ENCODE results near the gene EPB41L5.

Gene EPB41L5

DNA sequence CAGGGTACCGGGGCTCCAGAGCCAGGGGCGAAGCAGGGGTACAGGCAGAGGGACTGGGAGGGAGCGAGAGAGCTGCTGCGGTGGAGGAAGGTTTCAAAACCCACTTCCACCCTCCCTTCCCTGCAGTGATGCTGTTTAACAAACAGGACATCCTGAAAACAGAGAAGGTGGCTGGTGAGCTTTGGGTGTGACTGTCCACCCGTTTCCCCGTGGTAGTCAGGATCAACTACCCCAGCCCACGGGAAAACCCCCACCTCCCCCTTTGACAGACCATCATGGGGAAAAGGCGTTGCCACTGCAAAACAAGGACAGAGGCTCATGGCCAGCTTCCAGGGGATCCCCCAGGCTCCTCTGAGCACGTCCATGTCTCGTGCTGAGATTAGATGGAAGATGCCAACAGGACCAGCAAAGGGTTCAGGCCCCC, 197.4 kb downstream of the EPB41L5 start:
- no peak overlapping the region for H3K4me3 ChIP-seq (replicated peaks in 1 of 2; ENCODE audit: low read depth in 2 of 2, low read length in 2 of 2)
- TF ChIP-seq, protein P1, sequence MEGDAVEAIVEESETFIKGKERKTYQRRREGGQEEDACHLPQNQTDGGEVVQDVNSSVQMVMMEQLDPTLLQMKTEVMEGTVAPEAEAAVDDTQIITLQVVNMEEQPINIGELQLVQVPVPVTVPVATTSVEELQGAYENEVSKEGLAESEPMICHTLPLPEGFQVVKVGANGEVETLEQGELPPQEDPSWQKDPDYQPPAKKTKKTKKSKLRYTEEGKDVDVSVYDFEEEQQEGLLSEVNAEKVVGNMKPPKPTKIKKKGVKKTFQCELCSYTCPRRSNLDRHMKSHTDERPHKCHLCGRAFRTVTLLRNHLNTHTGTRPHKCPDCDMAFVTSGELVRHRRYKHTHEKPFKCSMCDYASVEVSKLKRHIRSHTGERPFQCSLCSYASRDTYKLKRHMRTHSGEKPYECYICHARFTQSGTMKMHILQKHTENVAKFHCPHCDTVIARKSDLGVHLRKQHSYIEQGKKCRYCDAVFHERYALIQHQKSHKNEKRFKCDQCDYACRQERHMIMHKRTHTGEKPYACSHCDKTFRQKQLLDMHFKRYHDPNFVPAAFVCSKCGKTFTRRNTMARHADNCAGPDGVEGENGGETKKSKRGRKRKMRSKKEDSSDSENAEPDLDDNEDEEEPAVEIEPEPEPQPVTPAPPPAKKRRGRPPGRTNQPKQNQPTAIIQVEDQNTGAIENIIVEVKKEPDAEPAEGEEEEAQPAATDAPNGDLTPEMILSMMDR (IDR thresholded peaks at IDR 0.05; ENCODE audit: low read depth, low read length), result no peak
- DNase-seq (ENCODE audit: low read depth in 2 of 2), result no peak

DNA sequence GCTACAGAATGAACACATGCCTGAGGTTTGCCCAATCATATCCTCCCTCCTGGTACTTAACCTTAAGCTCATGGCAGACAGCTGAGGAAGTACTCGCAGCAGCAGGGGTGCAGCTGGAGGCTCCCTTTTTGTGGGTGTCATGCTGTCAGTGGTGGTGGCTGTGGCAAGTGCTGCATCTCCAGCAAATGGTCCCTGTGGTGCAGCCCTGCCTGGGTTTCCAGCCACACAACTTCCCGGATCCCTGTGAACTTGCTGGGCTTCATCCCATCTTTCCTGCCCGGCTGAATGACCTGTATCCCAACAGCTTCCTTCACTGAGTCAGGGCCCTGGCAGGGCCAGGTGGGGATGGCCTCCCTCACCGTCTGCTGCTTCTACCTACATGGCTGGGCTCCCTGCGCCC, 205.3 kb downstream of the EPB41L5 start:
- no peak overlapping the region for H3K4me3 ChIP-seq (replicated peaks in 1 of 2; ENCODE audit: low read depth in 2 of 2, low read length in 2 of 2)
- TF ChIP-seq, protein P1 (IDR thresholded peaks at IDR 0.05; ENCODE audit: low read depth, low read length), result no peak
- no peak for DNase-seq (ENCODE audit: low read depth in 2 of 2)

DNA sequence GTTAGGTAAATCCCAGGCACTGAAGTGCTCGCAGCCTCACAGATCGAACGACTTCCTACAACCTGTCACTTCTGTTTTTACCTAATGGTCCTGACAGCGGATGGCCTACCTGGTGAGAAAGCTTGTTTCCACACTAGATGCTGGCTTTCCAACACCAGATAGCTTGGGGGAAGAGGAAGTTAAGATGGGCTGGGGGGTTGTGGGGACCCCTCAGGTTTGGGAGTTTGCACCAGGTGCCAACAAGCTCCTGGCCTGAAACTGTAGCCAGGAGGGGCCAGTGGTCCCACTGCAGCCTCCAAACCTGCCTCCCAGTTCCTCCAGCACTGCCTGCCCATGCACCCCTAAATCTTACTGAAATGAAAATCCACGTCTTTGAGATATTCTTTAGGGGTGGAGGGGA, 206.4 kb downstream of the EPB41L5 start:
- DNase-seq (ENCODE audit: low read depth in 2 of 2), result no peak
- TF ChIP-seq, protein P1 (IDR thresholded peaks at IDR 0.05; ENCODE audit: low read depth, low read length), result no peak
- no peak overlapping the region for H3K4me3 ChIP-seq (replicated peaks in 1 of 2; ENCODE audit: low read depth in 2 of 2, low read length in 2 of 2)

DNA sequence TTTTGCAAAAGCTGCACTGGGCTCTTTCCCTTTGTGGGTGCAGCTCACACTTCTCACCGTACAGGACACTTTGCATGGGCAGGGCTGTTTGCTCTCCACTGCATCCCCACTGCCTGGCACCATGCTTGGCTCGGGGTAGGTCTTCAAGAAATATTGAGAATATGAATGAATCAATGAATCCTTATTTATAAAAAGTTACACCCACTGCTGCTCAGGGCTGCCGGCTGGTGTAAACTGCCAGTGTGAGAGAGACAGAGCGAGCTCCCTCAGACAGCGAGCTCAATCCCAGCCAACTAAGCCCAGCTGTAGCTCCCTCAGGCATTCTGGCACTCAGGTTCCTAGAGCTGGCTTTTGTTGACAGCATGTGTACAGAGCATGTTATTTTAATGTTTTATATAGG, 206.9 kb downstream of the EPB41L5 start:
- H3K4me3 ChIP-seq (replicated peaks in 1 of 2; ENCODE audit: low read depth in 2 of 2, low read length in 2 of 2), result no peak overlapping the region
- no peak for DNase-seq (ENCODE audit: low read depth in 2 of 2)
- TF ChIP-seq, protein P1 (IDR thresholded peaks at IDR 0.05; ENCODE audit: low read depth, low read length), result no peak

DNA sequence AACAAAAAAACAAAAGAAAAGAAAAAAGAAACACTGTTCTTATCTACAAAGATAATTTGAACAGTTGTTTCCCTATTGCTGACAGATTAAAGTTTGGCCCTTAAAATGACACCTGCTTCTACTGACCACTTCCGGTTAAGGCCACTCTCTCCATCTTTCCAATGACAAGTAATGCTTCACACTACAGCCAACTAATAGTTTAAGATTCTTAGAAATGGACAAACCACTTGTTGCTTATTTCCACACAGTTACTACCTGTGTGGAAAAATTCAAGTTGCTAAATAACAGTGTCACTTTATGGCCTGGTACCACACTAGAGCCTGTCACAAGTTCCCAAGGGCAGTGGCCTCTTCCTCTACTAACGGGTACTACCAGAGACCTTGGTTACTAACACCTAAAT, 207.9 kb downstream of the EPB41L5 start:
- TF ChIP-seq, protein P1 (IDR thresholded peaks at IDR 0.05; ENCODE audit: low read depth, low read length), result no peak
- H3K4me3 ChIP-seq (replicated peaks in 1 of 2; ENCODE audit: low read depth in 2 of 2, low read length in 2 of 2), result no peak overlapping the region
- DNase-seq (ENCODE audit: low read depth in 2 of 2), result no peak

DNA sequence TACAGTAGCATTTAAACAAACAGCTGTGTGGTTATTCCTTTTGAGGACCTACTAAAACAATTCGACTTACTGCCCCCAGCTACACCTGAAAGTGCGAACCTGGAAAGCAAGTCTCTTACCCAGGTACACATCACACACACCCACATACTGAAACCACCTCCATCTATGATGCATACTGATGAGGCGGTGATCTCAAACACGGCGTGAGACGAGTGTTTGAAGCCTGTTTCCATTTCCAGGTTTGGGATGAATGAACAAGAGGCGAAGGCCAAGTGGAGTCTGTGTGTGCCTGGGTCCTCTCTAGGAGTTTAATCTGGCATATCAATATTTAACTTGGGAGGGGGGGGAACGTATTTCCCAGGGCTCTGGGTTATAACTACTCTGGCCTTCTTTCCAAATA, 208.7 kb downstream of the EPB41L5 start:
- no peak overlapping the region for H3K4me3 ChIP-seq (replicated peaks in 1 of 2; ENCODE audit: low read depth in 2 of 2, low read length in 2 of 2)
- TF ChIP-seq, protein P1 (IDR thresholded peaks at IDR 0.05; ENCODE audit: low read depth, low read length), result no peak
- no peak for DNase-seq (ENCODE audit: low read depth in 2 of 2)

All from cardiac fibroblast (primary cell).